Measurements from ENCODE around the gene CANT1.

The CANT1 gene

DNA sequence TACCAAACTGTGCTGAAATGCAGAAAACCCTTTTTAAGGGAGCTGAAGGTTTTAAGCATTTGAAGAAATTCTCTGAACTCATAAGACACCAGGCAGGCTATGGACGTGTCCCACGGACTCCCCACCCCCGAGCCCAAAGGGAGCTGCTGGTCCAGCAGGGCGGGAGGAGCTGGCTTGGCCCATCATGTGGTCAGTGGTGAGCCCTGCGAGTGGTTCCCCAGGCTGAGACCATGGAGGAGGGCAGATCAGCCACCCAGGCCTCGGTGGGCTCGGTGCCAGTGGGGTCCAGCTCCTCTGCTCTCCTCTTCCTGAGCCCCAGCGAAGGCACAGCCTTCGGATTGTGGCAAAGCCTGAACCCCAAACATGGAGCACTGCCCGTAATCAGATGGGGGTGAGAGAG is 56.9 kb downstream of the CANT1 start:
- peaks cover 23% of the 10 kb centered on the region for H3K9me3 Mint-ChIP-seq
- peaks cover 39% of the 10 kb centered on the region for H3K4me1 Mint-ChIP-seq

DNA sequence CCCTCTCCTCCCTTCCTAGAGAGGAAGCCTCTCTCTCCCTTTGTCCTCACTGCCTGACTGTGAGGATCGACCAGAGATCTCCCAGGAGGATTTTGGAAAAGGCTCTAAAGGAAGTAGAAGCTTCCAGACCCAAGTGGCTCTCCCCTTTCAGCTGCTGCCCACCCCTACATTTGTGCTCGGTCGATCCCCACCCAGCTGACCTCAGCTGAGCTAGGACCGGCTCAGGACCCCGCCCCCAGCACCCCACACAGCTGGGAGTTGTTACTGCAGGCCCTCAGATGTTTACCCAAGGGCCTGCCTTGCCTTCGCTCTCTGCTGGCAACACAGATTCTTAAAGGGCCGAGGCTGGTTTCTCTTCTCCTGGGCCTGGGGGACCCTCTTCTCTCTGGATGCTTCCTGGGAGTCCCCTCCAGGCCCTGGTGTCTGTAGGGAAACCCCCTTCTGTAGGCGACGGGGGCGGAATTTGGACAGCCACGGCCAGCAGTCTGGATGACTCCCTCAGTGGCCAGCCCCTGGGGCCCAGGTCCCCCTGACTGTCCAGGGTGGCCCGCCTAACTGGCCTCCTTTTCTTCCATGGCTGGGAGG is 57.5 kb downstream of the CANT1 start:
- H3K36me3 Mint-ChIP-seq (ENCODE audit: low read depth), result peaks cover 12% of the 10 kb centered on the region
- peaks cover 46% of the 10 kb centered on the region for H3K4me1 Mint-ChIP-seq
- peaks cover 15% of the 10 kb centered on the region for H3K27me3 Mint-ChIP-seq (ENCODE audit: low read depth, poor library complexity)
- H3K9me3 Mint-ChIP-seq, result peaks cover 23% of the 10 kb centered on the region
- TF ChIP-seq, protein P1, sequence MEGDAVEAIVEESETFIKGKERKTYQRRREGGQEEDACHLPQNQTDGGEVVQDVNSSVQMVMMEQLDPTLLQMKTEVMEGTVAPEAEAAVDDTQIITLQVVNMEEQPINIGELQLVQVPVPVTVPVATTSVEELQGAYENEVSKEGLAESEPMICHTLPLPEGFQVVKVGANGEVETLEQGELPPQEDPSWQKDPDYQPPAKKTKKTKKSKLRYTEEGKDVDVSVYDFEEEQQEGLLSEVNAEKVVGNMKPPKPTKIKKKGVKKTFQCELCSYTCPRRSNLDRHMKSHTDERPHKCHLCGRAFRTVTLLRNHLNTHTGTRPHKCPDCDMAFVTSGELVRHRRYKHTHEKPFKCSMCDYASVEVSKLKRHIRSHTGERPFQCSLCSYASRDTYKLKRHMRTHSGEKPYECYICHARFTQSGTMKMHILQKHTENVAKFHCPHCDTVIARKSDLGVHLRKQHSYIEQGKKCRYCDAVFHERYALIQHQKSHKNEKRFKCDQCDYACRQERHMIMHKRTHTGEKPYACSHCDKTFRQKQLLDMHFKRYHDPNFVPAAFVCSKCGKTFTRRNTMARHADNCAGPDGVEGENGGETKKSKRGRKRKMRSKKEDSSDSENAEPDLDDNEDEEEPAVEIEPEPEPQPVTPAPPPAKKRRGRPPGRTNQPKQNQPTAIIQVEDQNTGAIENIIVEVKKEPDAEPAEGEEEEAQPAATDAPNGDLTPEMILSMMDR (IDR thresholded peaks at IDR 0.05), result no peak
- H3K4me3 Mint-ChIP-seq, result no peak overlapping the region
- peak overlapping the region; percentile 68 for H3K27ac Mint-ChIP-seq
- no peak for DNase-seq

More for the DNA sequence above, 56.9 kb downstream of the CANT1 start:
- Mint-ChIP-seq H3K4me3 (no peak overlapping the region), H3K36me3 (ENCODE audit: low read depth) (peaks cover 12% of the 10 kb centered on the region), H3K27ac (peak overlapping the region; percentile 68), H3K27me3 (ENCODE audit: low read depth, poor library complexity) (peaks cover 16% of the 10 kb centered on the region)
- TF ChIP-seq, protein P1 (IDR thresholded peaks at IDR 0.05), result no peak
- DNase-seq, result no peak

DNA sequence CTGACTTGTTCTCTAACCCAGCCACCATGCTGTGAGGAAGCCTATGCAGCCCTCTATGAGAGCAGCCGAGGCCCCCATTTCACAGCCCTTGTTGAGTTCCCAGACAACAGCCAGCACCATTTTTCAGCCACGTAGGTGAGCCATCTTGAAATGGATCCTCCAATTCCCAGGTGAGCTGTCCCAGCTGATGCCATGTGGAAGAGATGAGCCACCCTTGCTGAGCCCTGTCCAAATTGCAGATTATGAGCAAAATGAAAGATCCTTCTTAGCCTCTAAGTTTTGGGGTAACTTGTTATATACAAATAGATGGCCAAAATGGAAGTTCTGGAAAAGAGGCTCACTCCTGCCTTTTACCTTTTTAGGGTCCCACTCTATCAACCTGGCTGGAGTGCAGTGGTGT is 58.7 kb downstream of the CANT1 start:
- H3K36me3 Mint-ChIP-seq (ENCODE audit: low read depth), result peaks cover 12% of the 10 kb centered on the region
- peaks cover 10% of the 10 kb centered on the region for H3K27me3 Mint-ChIP-seq (ENCODE audit: low read depth, poor library complexity)
- no peak overlapping the region for H3K4me3 Mint-ChIP-seq
- no peak overlapping the region for H3K27ac Mint-ChIP-seq
- TF ChIP-seq, protein P1 (IDR thresholded peaks at IDR 0.05), result no peak
- peaks cover 52% of the 10 kb centered on the region for H3K4me1 Mint-ChIP-seq
- no peak for DNase-seq
- H3K9me3 Mint-ChIP-seq, result peaks cover 23% of the 10 kb centered on the region

DNA sequence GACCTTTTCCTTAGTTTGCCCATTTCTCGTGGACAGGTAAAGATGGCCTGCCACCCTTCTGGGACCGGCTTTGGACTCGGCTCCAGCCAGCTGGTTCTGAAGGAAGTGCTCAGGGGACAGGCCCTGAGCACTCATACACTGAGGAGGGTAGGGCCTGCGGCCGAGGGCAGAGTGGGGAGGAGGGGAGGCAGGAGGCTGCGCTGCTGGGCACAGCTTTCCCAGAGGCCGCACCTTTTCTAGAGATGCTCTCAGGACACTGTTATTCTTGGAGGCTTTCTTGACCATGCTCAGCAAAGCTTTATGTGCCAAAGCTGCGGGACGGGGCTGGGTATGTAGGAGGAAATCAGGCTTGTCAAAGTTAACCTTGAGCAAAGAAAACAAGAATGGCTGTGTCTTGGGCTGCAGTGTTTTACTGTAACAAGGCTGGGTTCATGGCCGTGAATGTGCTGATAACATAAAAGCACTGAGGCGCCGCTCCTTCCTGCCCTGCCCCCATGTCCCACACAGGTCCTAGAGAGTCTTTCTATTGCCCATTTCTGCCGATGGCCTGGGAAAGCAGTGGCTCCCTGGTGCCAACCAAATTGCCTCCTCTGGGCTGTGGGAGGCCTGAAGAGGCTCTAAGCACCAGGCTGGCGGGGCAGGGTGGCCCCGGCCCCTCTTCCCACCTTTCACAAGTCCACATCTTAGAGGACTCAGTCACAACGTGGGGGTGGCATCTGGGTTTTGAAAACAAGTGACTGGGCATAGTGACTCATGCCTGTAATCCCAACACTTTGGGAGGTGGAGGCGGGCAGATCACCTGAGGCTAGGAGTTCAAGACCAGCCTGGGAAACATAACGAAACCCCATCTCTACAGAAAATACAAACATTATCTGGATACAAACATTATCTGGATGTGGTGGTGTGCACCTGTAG is 62.1 kb downstream of the CANT1 start:
- H3K27ac Mint-ChIP-seq, result no peak overlapping the region
- peaks cover 23% of the 10 kb centered on the region for H3K9me3 Mint-ChIP-seq
- peaks cover 12% of the 10 kb centered on the region for H3K36me3 Mint-ChIP-seq (ENCODE audit: low read depth)
- peaks cover 21% of the 10 kb centered on the region for H3K27me3 Mint-ChIP-seq (ENCODE audit: low read depth, poor library complexity)
- H3K4me3 Mint-ChIP-seq, result no peak overlapping the region
- peaks cover 40% of the 10 kb centered on the region for H3K4me1 Mint-ChIP-seq
- no peak for DNase-seq
- TF ChIP-seq, protein P1 (IDR thresholded peaks at IDR 0.05), result no peak

DNA sequence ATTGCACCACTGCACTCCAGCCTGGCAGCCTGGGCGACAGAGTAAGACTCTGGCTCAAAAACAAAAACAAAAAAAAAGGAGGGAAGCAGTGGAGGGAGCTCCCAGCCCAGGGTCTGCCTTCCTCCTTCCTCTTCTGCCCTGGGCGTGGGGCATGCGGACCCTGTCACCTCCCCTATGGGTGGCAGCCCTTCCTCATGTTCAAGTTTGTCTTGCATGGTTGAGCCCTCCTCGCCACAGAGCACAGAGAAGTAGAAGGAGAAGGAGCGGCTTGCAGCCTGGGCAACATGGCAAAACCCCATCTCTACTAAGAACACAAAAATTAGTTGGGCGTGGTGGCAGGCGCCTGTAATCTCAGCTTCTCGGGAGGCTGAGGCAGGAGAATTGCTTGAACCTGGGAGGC is 62.9 kb downstream of the CANT1 start:
- no peak overlapping the region for H3K27ac Mint-ChIP-seq
- H3K4me1 Mint-ChIP-seq, result peaks cover 31% of the 10 kb centered on the region
- H3K27me3 Mint-ChIP-seq (ENCODE audit: low read depth, poor library complexity), result peaks cover 21% of the 10 kb centered on the region
- H3K36me3 Mint-ChIP-seq (ENCODE audit: low read depth), result peaks cover 12% of the 10 kb centered on the region
- H3K9me3 Mint-ChIP-seq, result peaks cover 23% of the 10 kb centered on the region
- TF ChIP-seq, protein P1 (IDR thresholded peaks at IDR 0.05), result no peak
- H3K4me3 Mint-ChIP-seq, result no peak overlapping the region
- no peak for DNase-seq

Measured in nephron progenitor cell (in vitro differentiated cells).